Mammary epithelial cell (primary cell): Measurements from ENCODE around the gene GAST.

Source experiments
- EZH2 ChIP-seq: IDR thresholded peaks from 2 replicates; pipeline ENCODE4 v1.6.1; 2012; ENCODE audit warnings: low read length, inconsistent platforms, borderline replicate concordance
- TF ChIP-seq, protein P1 (sequence below), 2 donors: IDR thresholded peaks in 1 of 2; conservative IDR thresholded peaks in 1 of 2; 2 replicates each; pipeline ENCODE4 v1.5.1; 2011 to 2012; ENCODE audit warnings: inconsistent platforms in 2 of 2, low read length in 2 of 2, mild to moderate bottlenecking in 2 of 2, control low read depth in 1 of 2, low read depth in 1 of 2; ENCODE audit not compliant: insufficient read depth in 1 of 2; ENCODE audit errors: extremely low read depth in 1 of 2

DNA sequence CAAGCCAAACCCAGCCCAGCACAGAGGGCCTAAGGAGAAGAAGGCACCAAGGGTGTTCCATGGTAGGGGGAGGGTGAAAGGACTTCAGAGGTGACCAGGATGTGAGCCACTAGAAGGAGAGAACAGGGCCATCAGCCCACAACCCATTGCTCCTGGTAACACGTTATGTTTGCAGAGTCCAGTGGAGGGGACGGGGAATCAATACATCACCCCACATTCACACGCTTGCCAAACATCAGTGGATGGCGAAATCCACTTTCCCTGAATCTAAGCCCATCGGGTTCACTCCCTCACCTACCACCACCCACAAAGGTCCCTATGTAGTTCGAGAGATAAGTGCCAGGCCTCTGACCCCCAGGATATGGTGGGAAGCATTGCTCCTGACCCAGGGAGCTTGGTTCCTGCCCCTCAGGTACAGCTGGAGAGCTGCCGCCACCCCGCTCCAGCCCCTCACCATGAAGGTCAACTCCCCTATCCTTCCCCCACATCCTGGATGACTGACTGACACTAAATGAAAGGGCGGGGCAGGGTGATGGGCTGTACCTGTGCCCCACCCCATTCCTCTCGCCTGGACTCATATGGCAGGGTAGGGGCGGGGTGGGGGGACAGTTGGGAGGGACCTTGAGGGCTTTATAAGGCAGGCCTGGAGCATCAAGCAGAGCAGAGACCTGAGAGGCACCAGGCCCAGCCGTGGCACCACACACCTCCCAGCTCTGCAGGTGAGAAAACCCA, at the start of gene GAST:
- TF ChIP-seq EZH2: no peak
- TF ChIP-seq, protein P1, sequence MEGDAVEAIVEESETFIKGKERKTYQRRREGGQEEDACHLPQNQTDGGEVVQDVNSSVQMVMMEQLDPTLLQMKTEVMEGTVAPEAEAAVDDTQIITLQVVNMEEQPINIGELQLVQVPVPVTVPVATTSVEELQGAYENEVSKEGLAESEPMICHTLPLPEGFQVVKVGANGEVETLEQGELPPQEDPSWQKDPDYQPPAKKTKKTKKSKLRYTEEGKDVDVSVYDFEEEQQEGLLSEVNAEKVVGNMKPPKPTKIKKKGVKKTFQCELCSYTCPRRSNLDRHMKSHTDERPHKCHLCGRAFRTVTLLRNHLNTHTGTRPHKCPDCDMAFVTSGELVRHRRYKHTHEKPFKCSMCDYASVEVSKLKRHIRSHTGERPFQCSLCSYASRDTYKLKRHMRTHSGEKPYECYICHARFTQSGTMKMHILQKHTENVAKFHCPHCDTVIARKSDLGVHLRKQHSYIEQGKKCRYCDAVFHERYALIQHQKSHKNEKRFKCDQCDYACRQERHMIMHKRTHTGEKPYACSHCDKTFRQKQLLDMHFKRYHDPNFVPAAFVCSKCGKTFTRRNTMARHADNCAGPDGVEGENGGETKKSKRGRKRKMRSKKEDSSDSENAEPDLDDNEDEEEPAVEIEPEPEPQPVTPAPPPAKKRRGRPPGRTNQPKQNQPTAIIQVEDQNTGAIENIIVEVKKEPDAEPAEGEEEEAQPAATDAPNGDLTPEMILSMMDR (conservative IDR thresholded peaks at IDR 0.05 in 1 of 2, IDR thresholded peaks at IDR 0.05 in 1 of 2; ENCODE audit: extremely low read depth in 1 of 2, insufficient read depth in 1 of 2, low read depth in 1 of 2, low read length in 2 of 2): no peak
